Lung microvascular endothelial cell (primary cell): ENCODE measurements around the gene DNASE2B. TPM values are rescaled to one million over a fixed set of nuclear protein-coding genes. Genes with fewer than 3 reads are reported as not detected.
A peak's percentile ranks its signal among the peaks of the same experiment; 100 is the strongest.

Source experiments
- DNase-seq, 2 donors: peaks; one replicate each; pipeline versions ENCODE4 v3.0.0 to v3.0.0-alpha.2; 2010; ENCODE audit warnings: low read depth in 2 of 2
- total RNA-seq: library from RNA; depleted of rRNA; stranded (reverse); fragments of >200 nt; gene quantifications from 2 replicates; pipeline ENCODE4 v1.2.1, GENCODE V29; 2014

Gene DNASE2B
- total RNA-seq: not detected in 2 replicates

DNA sequence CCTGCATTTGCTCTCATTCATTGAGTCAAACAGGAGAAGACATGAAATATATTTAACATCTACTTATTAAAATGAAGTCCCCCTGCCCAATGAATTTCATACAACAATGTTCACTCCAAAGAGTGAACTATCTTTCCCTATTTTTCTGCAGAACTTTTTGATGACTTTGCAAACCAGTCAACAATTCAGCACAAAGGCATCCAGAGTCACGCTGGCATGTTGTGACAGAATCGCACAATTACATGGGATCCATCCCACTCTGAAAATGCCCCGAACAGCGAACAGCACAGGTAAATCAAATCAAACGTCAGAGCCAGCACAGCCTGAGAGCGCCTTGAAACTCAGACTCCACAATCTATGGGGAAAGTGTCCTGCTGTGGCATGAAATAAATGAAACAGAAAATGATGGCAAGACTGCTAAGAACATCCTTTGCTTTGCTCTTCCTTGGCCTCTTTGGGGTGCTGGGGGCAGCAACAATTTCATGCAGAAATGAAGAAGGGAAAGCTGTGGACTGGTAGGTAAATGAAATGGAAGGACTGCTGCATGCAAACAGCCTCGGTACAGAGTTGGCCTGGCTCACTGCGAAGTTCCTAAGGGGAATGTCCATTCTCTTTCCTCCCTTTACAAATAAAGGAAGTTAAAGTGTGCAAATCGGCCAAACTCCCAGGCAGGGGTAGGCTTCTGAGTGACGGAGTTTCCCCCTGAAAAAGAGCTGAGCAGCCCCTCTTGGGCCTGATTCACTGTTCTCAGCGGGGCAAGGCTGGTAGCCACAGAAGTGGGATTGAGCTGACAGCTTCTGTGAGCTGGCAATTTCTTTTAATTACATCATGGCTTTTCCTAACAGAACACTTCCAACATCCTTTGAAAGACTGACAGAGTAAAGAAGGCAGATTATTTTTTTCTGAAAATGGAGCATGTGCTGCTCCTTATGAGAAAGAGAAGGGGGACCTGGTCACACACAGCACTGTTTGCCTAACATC is at the start of gene DNASE2B:
DNASE2B (plus strand) TSS at position 310 of the 981 bp plus-strand sequence; CDS start at position 391, 81 bp downstream.
- peak in 1 of 2 donors; percentile 20 for DNase-seq

GRCh38 chr1:84348759-84349158 is 49.5 kb upstream of the DNASE2B start:
- DNase-seq: no peak

DNA sequence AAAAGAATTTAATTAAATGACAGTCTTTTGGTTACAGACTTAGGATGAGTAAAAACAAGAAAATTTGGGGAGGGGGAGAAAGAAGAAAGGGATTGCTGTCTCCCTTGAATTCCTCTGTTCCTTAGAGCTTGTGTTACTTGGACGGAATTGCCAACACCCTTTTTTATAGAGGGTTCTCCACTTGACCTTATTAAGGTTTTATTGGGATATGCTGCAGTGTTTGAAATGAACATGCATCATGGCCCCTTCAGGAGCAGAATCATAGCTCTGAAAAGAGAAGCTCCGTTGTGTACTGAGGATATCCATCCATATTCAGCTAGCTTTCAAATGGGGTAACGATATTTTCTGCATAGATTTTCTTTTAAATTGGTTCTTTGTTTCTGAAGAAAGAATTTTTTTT is 48.2 kb upstream of the DNASE2B start:
- no peak for DNase-seq

DNA sequence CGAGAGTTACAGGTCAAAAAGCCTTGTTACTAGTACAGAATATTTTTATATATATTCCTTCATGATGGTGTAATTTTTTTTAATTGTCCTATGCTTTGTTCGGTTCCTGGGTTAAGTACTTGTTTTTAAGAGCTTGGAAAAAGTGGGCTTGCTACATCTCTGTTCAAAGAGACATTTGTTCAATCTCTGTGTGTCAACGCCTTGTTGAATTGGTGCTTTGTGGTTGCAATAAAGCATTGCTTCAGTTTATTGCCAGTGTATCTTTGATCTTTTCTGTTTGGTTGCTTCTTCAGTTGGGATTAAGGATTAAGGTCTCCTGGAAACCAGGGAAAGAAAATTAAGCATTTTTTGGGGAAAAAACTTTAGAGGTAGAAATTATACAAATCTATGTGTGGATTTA is 47.7 kb upstream of the DNASE2B start:
- DNase-seq: no peak

DNA sequence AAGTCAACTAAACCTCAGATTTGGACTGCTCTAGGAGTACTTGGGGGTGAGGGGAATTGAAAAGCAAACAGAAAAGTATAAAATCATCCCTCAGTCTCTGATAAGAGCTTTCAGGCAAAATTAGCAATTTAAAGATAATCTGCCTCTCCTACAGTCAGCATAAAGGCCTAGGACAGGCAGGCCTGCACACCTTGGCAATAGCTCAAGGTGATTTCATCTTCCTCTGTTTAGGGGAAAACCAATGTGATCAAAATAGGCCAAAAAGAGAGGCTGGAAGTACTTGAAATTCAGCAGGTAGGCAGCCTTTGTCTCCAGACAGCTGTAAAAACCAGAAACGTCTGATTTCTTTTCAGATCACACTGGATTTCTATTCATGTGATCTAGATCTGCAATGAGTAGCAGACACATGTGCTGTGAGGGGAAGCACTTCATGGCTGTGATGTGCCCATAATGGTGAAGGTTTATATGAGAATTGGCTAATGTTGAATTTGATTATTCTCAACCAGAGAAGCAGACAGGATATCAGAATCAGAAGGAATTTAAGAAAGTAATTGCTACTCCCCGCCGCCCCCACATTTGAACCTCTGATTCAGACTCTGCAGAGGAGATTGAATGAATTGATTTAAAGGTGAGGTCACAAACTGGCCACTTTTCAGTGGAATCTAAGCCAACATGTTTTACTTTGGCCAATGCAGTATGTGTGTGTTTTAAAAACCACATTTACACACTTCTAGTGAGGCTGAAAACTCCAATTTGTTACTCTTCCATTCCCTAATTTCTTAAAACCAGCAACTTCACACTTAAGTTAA is 45.8 kb upstream of the DNASE2B start:
- DNase-seq: no peak

DNA sequence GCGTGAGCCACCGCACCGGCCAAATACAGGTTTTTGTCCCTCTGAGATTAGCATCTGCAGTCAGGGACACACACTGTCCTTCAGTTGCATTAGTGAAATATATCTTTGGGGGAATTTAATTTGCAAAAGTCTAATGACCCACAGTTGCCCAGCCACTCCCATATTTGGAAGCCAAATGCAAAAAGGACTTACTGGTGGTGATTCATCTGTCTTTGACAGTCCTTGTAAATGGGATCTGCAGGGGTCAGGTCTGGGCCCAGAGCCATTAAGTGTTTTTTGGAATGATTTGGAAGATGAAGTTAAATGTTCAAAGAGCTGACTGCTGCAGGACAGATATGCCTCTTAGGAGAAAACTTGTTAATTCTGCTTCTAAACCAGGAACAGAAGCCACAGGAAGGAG is 44.6 kb upstream of the DNASE2B start:
- DNase-seq: peak in 1 of 2 donors; percentile 8

- DNase-seq: no peak
Measured at GRCh38 chr1:84355556-84355955, 42.7 kb upstream of the DNASE2B start.

- no peak for DNase-seq
Measured at GRCh38 chr1:84356881-84357280, 41.4 kb upstream of the DNASE2B start.

DNA sequence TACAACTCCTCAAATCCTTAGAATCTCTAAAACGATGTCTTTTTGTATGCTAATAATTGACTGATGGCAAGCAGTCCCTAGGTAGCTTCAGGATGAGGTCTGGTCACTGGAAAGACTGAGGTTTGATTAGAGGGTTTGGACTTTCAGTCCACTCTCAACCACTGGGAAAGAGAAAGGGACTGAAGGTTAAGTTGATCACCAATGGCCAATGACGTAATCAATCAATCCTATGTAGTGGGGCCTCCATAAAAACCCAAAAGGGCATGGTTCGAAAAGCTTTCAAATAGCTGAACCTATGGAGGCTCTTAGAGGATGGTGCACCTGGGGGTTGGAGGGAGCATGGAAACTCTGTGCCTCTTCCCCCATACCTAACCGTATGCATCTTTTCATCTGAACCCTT is 39.6 kb upstream of the DNASE2B start:
- DNase-seq: no peak

DNA sequence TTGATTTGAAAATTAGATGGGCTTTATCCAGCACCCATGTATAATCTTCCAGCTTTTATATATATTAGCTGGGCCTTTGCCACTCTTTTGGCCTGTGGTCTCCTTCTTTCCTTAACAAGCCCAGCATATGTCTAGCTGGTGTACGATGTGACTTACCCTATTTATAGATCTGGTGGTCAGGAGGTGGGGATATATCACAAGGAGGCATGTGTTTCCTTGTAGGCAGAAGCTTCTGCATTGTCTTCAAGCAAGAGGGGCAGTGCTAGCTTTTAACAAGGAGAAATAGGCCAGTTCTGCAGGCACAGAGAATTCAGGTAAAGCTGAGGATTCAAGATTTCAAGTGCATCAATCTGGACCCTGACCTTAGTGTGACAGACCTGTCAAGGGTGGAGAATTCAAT is 38.0 kb upstream of the DNASE2B start:
- no peak for DNase-seq

DNA sequence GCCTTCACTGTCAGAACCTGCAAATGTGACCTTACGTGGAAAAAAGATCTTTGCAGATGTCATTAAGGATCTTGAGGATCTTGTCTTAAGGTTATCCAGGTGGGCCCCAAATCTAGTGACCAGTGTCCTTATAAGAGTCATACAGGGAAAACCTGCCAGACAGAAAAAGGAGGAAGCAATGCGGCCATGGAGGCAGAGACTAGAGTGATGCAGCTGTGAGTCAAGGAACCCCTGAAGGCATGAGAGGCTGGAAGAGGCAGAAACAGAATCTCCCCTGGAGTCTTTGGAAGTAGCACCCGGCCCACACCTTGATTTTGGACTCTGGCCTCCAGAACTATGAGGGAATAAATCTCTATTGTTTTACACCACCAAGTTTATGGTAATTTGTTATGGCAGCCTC is 36.5 kb upstream of the DNASE2B start:
- DNase-seq: no peak

- no peak for DNase-seq
Measured at GRCh38 chr1:84363019-84363418, 35.3 kb upstream of the DNASE2B start.

- no peak for DNase-seq
Measured at GRCh38 chr1:84363622-84364021, 34.7 kb upstream of the DNASE2B start.

DNA sequence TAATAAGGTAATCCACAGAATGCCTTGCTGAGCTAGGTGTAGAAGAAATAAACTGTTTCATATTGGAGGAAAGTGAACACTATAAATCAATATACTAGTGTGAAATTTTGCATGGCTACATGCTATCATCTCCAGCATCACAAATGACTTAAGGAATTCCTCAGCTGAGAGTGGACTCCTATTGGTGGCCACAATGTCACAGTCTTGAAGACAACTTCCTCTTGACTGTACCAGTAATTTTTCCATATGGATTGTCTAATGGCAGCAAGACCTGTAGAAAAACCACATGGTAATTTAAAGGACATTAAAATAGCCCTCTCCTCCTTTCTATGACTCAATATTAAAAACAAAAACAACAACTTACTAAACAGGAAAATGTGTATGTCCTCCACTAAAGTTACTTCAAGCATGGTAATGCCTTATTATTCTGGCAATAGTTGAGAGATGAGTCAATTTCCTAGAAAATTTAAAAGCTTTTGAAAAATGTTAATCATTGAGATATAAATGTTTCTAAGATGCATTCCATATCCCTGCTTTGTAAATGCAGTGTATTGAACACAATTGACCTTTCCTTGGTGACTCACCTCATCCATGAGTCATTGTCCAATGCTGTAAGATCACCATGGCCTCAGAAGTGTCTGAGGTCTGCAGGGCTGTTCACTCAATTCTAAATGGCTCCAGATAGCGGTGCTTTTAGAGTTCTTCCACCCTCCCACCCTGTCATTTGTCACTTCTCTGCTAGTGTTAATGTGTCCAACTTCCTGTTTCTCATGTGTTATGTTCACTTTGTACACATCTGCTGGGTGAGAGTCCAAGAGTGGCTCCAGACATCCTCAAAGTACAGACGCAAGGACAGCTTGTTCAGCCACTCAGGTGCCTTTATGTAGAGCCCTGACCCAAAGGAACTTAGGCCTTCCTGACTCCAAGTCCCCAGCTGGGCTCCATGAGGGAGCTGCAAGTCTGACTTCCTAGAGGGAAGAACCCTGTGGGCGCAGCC is 32.8 kb upstream of the DNASE2B start:
- peak; percentile 42 to 97 for DNase-seq

DNA sequence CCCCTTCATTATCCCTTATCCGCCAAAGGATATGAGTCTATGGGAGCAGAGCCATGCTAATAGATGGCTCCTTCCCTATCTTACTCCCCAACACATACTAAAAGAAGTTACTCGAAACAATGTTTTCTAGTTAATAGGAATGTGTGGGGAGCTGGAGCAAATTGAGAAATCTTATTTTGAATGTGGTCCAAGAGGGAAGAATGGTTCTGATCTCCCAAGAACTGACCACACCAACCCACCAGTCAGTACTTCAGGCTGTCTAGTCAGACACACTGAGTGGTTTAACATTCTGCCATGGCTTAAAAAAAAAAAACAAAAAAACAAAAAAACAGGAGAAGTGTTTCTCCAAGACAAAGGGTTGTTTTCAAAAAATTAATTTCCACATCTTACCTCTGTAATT is 31.5 kb upstream of the DNASE2B start:
- DNase-seq: no peak

GRCh38 chr1:84367219-84367618 is 31.1 kb upstream of the DNASE2B start:
- no peak for DNase-seq

GRCh38 chr1:84368441-84368840 is 29.8 kb upstream of the DNASE2B start:
- no peak for DNase-seq

DNA sequence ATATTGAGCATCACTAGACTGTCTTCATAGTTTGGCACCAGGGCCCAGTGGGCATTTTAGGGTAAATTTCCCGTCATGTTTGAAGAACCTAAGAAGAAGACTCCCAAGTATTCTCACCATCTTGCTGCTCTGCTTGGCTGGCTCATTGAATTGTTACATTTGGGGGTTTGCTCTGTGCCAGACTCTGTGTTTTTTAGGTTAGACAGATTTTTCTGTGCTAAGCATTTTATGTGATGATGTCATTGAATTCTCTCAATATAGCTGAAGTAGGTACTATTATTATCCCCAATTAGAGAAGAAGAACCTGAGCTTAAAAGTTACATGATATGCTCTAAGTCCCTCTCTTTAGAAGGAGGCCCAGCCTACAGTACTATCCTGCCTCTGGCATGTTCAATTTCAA is 28.0 kb upstream of the DNASE2B start:
- no peak for DNase-seq

- DNase-seq: peak in 1 of 2 donors; percentile 43
Measured at GRCh38 chr1:84370831-84371394, 27.4 kb upstream of the DNASE2B start.

DNA sequence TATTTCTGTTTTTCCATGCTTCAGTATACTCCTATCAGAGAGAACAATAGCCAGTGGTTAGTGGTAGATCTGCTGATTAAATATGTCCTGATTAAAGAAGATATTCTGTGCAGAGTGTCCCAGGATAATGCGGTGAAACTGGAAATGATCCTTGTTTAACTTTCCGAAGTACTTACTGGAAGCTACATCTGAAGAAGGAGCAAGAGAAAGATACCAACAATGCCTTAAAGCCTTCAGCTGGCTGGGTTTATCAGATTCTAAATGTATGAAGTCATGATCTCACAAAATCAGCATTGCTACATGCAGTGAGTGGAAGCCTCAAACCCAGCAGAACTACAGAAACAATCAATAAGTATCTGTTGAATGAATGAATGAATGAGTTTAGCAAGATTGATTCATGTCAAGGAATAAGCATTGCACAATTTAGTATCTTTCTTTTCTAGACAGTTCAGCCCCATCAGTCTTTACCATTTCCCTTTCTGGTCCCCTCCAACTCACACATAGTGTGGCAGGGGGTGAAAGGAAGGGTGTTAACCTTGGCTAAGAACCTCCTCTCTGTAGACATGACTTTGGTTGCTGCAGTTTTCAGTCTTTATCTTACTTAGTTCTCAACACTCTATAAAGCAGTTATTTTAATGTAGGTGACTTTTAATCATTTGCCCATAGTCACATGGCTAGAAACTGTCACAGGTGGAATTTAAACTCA is 24.7 kb upstream of the DNASE2B start:
- DNase-seq: no peak
